Uterus (tissue), 4 donors: Measurements from ENCODE around the gene OAT. TPM values are rescaled to one million over a fixed set of nuclear protein-coding genes. Genes with fewer than 3 reads are reported as not detected.

ENCODE experiments used
- DNase-seq, 2 donors: peaks; one replicate each; pipeline ENCODE4 v3.0.0-alpha.2; 2019 to 2020
- H3K27ac ChIP-seq, 2 donors: fragments of 200-600 bp; sonication (generic); 1 replicate in 1 of 2; 2 replicates in 1 of 2; pipeline ENCODE4 v1.5.1; 2016 to 2018
- H3K27me3 ChIP-seq, 2 donors: fragments of 200-600 bp; sonication (generic); one replicate each; pipeline ENCODE4 v1.5.1; 2018 to 2019; ENCODE audit warnings: control low read depth in 1 of 2
- H3K36me3 ChIP-seq, 2 donors: fragments of 200-600 bp; sonication (generic); one replicate each; pipeline ENCODE4 v1.5.1; 2019; ENCODE audit warnings: control low read depth in 1 of 2
- H3K4me1 ChIP-seq, 2 donors: fragments of 200-600 bp; sonication (generic); one replicate each; pipeline ENCODE4 v1.5.1; 2018 to 2019; ENCODE audit warnings: control low read depth in 1 of 2
- H3K4me3 ChIP-seq, 2 donors: fragments of 200-600 bp; sonication (generic); 1 replicate in 1 of 2; 2 replicates in 1 of 2; pipeline ENCODE4 v1.5.1; 2018 to 2019; ENCODE audit warnings: mild to moderate bottlenecking in 1 of 2
- H3K9me3 ChIP-seq, 2 donors: fragments of 200-600 bp; sonication (generic); one replicate each; pipeline ENCODE4 v1.5.1; 2019; ENCODE audit warnings: control low read depth in 1 of 2
- CTCF ChIP-seq, 4 experiments: fragments of 200-600 bp in 2 of 4; fragments of 450-650 bp in 2 of 4; sonication (generic) in 2 of 4; IDR thresholded peaks; one replicate each; pipeline ENCODE4 v1.5.1; 2016 to 2019; ENCODE audit warnings: antibody characterized with exemption in 4 of 4, mild to moderate bottlenecking in 2 of 4, moderate library complexity in 1 of 4
- POLR2A ChIP-seq, 2 donors: fragments of 450-650 bp; IDR thresholded peaks; one replicate each; pipeline ENCODE4 v1.6.1; 2016; ENCODE audit warnings: antibody characterized with exemption in 2 of 2, mild to moderate bottlenecking in 1 of 2, moderate library complexity in 1 of 2
- intact Hi-C: fragments of 100-400 bp; cut with DNase I; formaldehyde crosslinking; loops from one replicate; pipeline ENCODE4 v1.15.1; 2023; ENCODE audit warnings: low total_unique reads
- total RNA-seq, 4 donors: library from RNA; depleted of rRNA in 3 of 4; stranded (reverse); fragments of >200 nt in 3 of 4; gene quantifications; one replicate each; pipeline versions ENCODE4 v1.1.0 to v1.2.4, GENCODE V29; 2014 to 2023
- donor health status: DM: yes; HTN: yes; CAD: no.

Gene OAT
- total RNA-seq, 4 donors from 2014 or later = 75.3 to 175 (median 97.6) TPM

- H3K36me3 ChIP-seq = no peaks in the 10 kb centered on the region
- DNase-seq = no peak
- peaks cover 4 to 36% of the 10 kb centered on the region in 2 donors for H3K27me3 ChIP-seq
- peaks cover 0 to 18% of the 10 kb centered on the region in 2 donors for H3K4me1 ChIP-seq
- intact Hi-C loops = no loop called here
- no peaks in the 10 kb centered on the region for H3K9me3 ChIP-seq
- TF ChIP-seq POLR2A (IDR thresholded peaks at IDR 0.05) (no peak), CTCF (IDR thresholded peaks at IDR 0.05) (no peak)
- H3K4me3 ChIP-seq = no peak overlapping the region
- H3K27ac ChIP-seq = no peak overlapping the region
These were observed 32.0 kb upstream of the OAT start for GRCh38 chr10:124450783-124451057.

GRCh38 chr10:124450012-124450782 is 31.5 kb upstream of the OAT start, which contains the start of gene NKX1-2:
NKX1-2 (minus strand) TSS chr10:124450035; CDS start chr10:124449943, 92 bp downstream.
- Histone ChIP-seq H3K36me3 (no peaks in the 10 kb centered on the region), H3K27me3 (peaks cover 4 to 36% of the 10 kb centered on the region in 2 donors), H3K4me1 (peaks cover 0 to 18% of the 10 kb centered on the region in 2 donors), H3K4me3 (no peak within 1 kb of the TSS), H3K27ac (no peak within 1 kb of the TSS), H3K9me3 (no peaks in the 10 kb centered on the region)
- no peak for DNase-seq
- no peak for TF ChIP-seq CTCF (IDR thresholded peaks at IDR 0.05)
- no peak for TF ChIP-seq POLR2A (IDR thresholded peaks at IDR 0.05)
- intact Hi-C loops = no loop called here

GRCh38 chr10:124449170-124450011 is 30.7 kb upstream of the OAT start:
- no peak overlapping the region for H3K4me3 ChIP-seq
- intact Hi-C loops = no loop called here
- no peak for DNase-seq
- no peaks in the 10 kb centered on the region for H3K36me3 ChIP-seq
- peaks cover 4 to 36% of the 10 kb centered on the region in 2 donors for H3K27me3 ChIP-seq
- H3K9me3 ChIP-seq = no peaks in the 10 kb centered on the region
- H3K27ac ChIP-seq = no peak overlapping the region
- no peak for TF ChIP-seq CTCF (IDR thresholded peaks at IDR 0.05)
- TF ChIP-seq POLR2A (IDR thresholded peaks at IDR 0.05) = no peak
- peaks cover 0 to 18% of the 10 kb centered on the region in 2 donors for H3K4me1 ChIP-seq

- no peaks in the 10 kb centered on the region for H3K36me3 ChIP-seq
- H3K4me1 ChIP-seq = peaks cover 0 to 18% of the 10 kb centered on the region in 2 donors
- no peak overlapping the region for H3K4me3 ChIP-seq
- H3K27ac ChIP-seq = no peak overlapping the region
- no peak for DNase-seq
- peaks cover 4 to 36% of the 10 kb centered on the region in 2 donors for H3K27me3 ChIP-seq
- intact Hi-C loops = no loop called here
- TF ChIP-seq CTCF (IDR thresholded peaks at IDR 0.05) (no peak), POLR2A (IDR thresholded peaks at IDR 0.05) (no peak)
- no peaks in the 10 kb centered on the region for H3K9me3 ChIP-seq
These were observed 30.0 kb upstream of the OAT start for GRCh38 chr10:124448696-124449169.
